Ammon's horn (tissue), 1 donor: ENCODE results near the gene KRT16.
A peak's percentile ranks its signal among the peaks of the same experiment; 100 is the strongest.
"Not testable (repeated sequence)": the region's sequence is repeated elsewhere in the genome, so short reads cannot be mapped to it uniquely, and the experiment has no call there.

Source experiments
- DNase-seq: peaks from one replicate; pipeline ENCODE4 v3.0.0-alpha.2; 2016; ENCODE audit warnings: low spot score

Gene KRT16

GRCh38 chr17:41615454-41615853 lies 2.9 kb upstream of the KRT16 start:
- DNase-seq, result no peak

- DNase-seq, result peak; percentile 51
These were observed 2.2 kb upstream of the KRT16 start for GRCh38 chr17:41614767-41615166.

- no peak for DNase-seq
These were observed 1.5 kb upstream of the KRT16 start for GRCh38 chr17:41614098-41614497.

- no peak for DNase-seq
These were observed 913 bp upstream of the KRT16 start for GRCh38 chr17:41613277-41614082.

- no peak for DNase-seq
These were observed 1.5 kb downstream of the KRT16 start for GRCh38 chr17:41610965-41611640.

GRCh38 chr17:41610061-41610517 lies 2.5 kb downstream of the KRT16 start:
- not testable (repeated sequence) for DNase-seq

- DNase-seq, result not testable (repeated sequence)
These were observed 5.6 kb downstream of the KRT16 start for GRCh38 chr17:41606930-41607329.

GRCh38 chr17:41602524-41602923 lies 10.0 kb downstream of the KRT16 start:
- DNase-seq, result no peak

GRCh38 chr17:41600318-41600717 lies 12.2 kb downstream of the KRT16 start:
- DNase-seq, result no peak

GRCh38 chr17:41599680-41600079 lies 12.9 kb downstream of the KRT16 start:
- no peak for DNase-seq

- DNase-seq, result no peak
These were observed 17.0 kb downstream of the KRT16 start for GRCh38 chr17:41595585-41595984.

- DNase-seq, result no peak
These were observed 18.1 kb downstream of the KRT16 start for GRCh38 chr17:41594363-41594915.

GRCh38 chr17:41593306-41593981 lies 19.1 kb downstream of the KRT16 start:
- no peak for DNase-seq

- DNase-seq, result no peak
These were observed 19.8 kb downstream of the KRT16 start for GRCh38 chr17:41592601-41593305.

GRCh38 chr17:41589301-41589700 lies 23.3 kb downstream of the KRT16 start:
- DNase-seq, result no peak

GRCh38 chr17:41588126-41588810 lies 24.3 kb downstream of the KRT16 start:
- no peak for DNase-seq

GRCh38 chr17:41586863-41587495 lies 25.6 kb downstream of the KRT16 start, which contains the start of gene KRT14:
Gene KRT14, minus strand, starts transcription at chr17:41586895. Its CDS starts 61 bp downstream, at chr17:41586834.
- DNase-seq, result no peak

- no peak for DNase-seq
These were observed 27.1 kb downstream of the KRT16 start for GRCh38 chr17:41585301-41586056.

- DNase-seq, result not testable (repeated sequence)
These were observed 28.1 kb downstream of the KRT16 start for GRCh38 chr17:41584331-41584927.
